ENCODE data around the gene ATP5MC3. TPM values are rescaled to one million over a fixed set of nuclear protein-coding genes. Genes with fewer than 3 reads are reported as not detected.

Gene ATP5MC3
- total and polyA plus RNA-seq, 10 of the 15 experiments (the other 5 are each of a cell fraction or from before 2014, with no cell fraction given), result 308 to 1,196 (median 550) TPM

DNA sequence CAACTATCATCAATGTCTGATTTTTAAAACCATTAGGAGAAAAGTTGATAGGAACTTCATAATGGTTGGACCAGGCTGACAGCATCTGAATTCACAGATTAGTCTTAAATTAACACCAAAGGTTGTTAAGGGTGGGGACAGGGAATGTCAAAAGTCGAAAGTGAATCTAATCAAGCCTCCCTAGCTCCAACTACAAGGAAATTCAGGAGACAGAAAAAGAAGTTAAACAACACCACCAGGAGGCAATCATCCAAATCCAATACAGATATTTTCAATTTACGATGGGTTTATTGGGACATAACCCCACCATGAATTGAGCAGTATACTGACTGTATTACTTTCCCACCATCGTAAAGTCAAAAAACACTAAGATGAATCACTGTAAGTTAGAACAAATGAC, 46.3 kb downstream of the ATP5MC3 start (continued):
- TF ChIP-seq BCL11A (IDR thresholded peaks at IDR 0.05; ENCODE audit: low read depth, low read length), result no peak

DNA sequence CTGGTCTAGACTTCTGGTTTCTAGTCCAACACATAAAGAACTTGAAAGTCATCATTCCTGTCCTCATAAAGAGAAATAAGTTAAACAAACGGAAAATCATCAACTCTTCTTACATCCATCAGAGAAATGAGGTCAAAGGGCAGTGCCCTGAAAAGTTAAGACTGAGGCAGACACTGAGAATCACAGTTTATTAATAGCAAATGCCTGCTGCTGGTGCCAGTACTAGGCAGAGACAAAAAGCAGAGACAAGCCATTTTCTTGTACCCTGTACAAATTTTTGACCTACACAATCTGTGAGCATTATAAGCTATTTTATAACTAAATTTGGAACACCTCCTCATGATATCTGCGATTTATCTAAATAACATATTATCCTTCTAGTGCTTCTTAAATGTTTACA, 50.3 kb downstream of the ATP5MC3 start:
- H2AFZ ChIP-seq (ENCODE audit: control insufficient read depth, low read depth, low read length), result no peak overlapping the region
- in situ Hi-C loops (cut with MboI), result no loop called here
- ChIA-PET RAD21 (ENCODE audit: unreplicated experiment) (no interaction called here), SMC1A (ENCODE audit: uncharacterized antibody, unreplicated experiment) (no interaction called here), POLR2A (no interaction called here), CTCF (interaction anchor here (1.4 kb wide), 1 partner anchor 120 kb away, joined by 3 read pairs; no protein-coding TSS in a partner anchor)
- no peak overlapping the region for H3K27ac ChIP-seq (ENCODE audit: control insufficient read depth, insufficient read depth)
- peaks cover 0 to 27% of the 10 kb centered on the region in 2 experiments; a peak in 3 of 4 replicates for H3K36me3 ChIP-seq (ENCODE audit: control insufficient read depth in 2 of 2, insufficient read depth in 2 of 2, low read length in 1 of 2)
- DNase-seq (ENCODE audit: low read depth, low spot score) (no peak), FAIRE-seq (peak; percentile 18), ATAC-seq (no peak)
- H4K20me1 ChIP-seq (ENCODE audit: control insufficient read depth, insufficient read depth), result no peaks in the 10 kb centered on the region
- no peaks in the 10 kb centered on the region for H3K27me3 ChIP-seq (replicated peaks in 1 of 2; ENCODE audit: control insufficient read depth in 2 of 2, insufficient read depth in 2 of 2, low read length in 1 of 2)
- no peaks in the 10 kb centered on the region for H3K9me3 ChIP-seq (replicated peaks; ENCODE audit: control insufficient read depth, insufficient read depth, low read length)
- intact Hi-C loops (cut with micrococcal nuclease; ENCODE audit: unreplicated experiment), result no loop called here
- BruUV-seq (replicated peaks), result no TSS peak
- H3K4me3 ChIP-seq, result no peak overlapping the region
- H3K79me2 ChIP-seq (ENCODE audit: control insufficient read depth, insufficient read depth, low read length), result peaks cover 13% of the 10 kb centered on the region
- 73% methylated on average over 2 of the region's 2 CpGs for WGBS (ENCODE audit: insufficient coverage, insufficient replicate concordance, low lambda C conversion rate, missing lambda C conversion rate)
- H3K4me2 ChIP-seq (ENCODE audit: control insufficient read depth, insufficient read depth), result no peak overlapping the region
- peaks cover 12% of the 10 kb centered on the region; the same call in 1 of the 2 replicates for H3K4me1 ChIP-seq (ENCODE audit: control insufficient read depth, insufficient read depth, low read length)
- TF ChIP-seq FOXM1 (IDR thresholded peaks at IDR 0.05; ENCODE audit: low read depth, low read length) (no peak), CHD4 (IDR thresholded peaks at IDR 0.05) (no peak), NR2C1 (IDR thresholded peaks at IDR 0.05) (no peak), PML (IDR thresholded peaks at IDR 0.05; ENCODE audit: low read length) (no peak), GATAD2B (conservative IDR thresholded peaks at IDR 0.05; ENCODE audit: low read depth) (no peak), YBX1 (IDR thresholded peaks at IDR 0.05) (no peak), NFXL1 (IDR thresholded peaks at IDR 0.05; ENCODE audit: borderline replicate concordance) (no peak)
- TF ChIP-seq, protein P1, sequence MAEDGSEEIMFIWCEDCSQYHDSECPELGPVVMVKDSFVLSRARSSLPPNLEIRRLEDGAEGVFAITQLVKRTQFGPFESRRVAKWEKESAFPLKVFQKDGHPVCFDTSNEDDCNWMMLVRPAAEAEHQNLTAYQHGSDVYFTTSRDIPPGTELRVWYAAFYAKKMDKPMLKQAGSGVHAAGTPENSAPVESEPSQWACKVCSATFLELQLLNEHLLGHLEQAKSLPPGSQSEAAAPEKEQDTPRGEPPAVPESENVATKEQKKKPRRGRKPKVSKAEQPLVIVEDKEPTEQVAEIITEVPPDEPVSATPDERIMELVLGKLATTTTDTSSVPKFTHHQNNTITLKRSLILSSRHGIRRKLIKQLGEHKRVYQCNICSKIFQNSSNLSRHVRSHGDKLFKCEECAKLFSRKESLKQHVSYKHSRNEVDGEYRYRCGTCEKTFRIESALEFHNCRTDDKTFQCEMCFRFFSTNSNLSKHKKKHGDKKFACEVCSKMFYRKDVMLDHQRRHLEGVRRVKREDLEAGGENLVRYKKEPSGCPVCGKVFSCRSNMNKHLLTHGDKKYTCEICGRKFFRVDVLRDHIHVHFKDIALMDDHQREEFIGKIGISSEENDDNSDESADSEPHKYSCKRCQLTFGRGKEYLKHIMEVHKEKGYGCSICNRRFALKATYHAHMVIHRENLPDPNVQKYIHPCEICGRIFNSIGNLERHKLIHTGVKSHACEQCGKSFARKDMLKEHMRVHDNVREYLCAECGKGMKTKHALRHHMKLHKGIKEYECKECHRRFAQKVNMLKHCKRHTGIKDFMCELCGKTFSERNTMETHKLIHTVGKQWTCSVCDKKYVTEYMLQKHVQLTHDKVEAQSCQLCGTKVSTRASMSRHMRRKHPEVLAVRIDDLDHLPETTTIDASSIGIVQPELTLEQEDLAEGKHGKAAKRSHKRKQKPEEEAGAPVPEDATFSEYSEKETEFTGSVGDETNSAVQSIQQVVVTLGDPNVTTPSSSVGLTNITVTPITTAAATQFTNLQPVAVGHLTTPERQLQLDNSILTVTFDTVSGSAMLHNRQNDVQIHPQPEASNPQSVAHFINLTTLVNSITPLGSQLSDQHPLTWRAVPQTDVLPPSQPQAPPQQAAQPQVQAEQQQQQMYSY (CRISPR knock-in tag; IDR thresholded peaks at IDR 0.05), result no peak
- no peak overlapping the region for H3K9ac ChIP-seq (ENCODE audit: control insufficient read depth, insufficient read depth, low read length)
